Measurements from ENCODE around the gene AGPAT4.

The AGPAT4 gene

GRCh38 chr6:161105408-161105807 lies 168.5 kb downstream of the AGPAT4 start:
- no peak for DNase-seq

DNA sequence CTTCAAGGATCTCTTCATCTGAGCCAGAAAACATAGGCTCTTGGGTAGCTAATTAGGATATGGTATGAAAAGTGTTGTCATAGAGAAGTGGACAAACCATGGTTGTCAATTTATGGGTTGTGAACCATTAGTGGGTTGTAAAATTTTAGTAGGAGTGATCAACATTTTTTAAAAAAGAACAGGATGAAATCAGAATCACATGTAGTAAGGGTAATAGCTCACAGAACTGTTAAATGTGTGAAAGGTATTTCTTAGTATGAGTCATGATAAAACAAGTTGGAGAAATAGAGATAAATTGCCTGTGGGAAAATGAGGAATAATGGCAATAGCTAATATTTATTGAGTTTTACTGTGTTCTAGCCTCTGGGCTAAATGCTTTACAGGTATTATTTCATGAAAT lies 168.9 kb downstream of the AGPAT4 start:
- DNase-seq, result no peak

DNA sequence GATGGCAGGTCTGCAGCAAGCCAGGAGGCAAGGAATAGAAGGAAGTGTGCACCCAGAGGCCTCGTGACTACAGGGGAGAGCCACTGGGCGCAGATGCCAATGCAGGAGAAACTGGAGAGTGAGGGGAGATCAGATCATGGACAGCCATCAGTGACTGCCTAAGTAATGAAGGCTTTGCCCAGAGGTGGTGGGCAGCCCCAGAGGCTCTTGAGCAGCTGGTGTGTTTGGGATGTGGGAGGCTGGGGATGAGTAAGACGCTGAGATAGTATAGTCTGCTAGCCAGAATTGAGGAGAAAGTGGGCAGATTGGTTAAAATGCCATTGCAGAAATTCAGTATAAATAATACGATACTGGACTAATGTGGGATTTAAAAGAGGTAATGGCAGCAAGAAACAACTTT lies 170.4 kb downstream of the AGPAT4 start:
- DNase-seq, result no peak

DNA sequence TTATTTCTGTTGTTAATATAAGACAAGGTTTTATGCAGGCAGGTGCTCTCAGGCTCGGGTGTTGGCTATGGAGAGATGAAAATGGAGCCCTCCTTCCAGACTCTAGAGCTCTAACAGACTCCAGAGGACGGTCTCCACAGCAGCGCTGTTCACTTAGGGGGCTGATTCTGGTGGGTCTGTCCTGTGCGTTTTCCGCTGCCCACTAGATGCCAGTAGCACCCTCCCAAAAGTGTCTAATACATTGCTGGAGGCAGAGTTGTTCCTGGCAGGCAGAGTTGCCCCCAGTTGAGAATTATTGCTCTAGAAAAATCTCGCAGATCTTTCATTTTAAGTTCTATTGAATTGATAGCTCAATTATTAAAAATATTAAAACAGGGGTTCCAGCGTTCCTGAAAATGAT lies 172.3 kb downstream of the AGPAT4 start:
- DNase-seq, result peak in 1 of 2 experiments; percentile 38

DNA sequence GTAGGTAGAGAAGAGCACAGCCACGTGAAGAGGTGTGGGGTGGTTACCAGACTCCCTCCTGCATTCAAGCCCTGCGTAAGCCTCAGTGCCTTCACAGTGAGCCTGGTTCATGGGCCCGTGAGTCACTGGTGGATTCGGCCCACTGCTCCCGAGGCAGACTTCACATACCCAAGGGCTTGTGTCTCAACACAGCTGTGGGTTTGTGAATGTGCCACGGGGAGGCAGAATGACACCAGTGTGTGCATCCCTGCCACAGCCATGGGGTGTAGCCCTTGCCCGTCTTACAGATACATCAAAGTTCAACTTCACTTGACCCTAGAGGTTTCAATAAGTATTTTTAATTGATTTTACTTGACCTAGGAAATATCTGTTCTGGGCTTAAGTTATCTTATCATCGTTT lies 173.8 kb downstream of the AGPAT4 start:
- DNase-seq, result no peak

DNA sequence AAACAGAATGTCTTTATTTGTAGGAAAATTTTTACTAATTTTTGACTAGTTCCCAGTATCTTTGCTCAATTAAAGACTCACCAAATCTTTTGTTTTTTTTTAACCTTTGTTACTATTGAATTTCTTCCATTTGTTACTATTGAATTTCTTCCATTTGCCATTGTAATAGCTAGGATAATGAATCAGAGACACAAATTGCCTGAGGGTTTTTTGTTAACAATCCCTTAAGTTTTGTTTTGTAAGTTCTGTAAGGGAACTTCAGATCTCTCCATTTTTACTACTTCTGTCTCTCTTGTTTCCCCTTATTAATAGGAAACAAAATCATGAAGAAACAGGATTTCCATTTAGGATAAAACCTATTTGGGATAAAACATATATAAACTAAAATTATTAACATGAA lies 177.9 kb downstream of the AGPAT4 start:
- no peak for DNase-seq

DNA sequence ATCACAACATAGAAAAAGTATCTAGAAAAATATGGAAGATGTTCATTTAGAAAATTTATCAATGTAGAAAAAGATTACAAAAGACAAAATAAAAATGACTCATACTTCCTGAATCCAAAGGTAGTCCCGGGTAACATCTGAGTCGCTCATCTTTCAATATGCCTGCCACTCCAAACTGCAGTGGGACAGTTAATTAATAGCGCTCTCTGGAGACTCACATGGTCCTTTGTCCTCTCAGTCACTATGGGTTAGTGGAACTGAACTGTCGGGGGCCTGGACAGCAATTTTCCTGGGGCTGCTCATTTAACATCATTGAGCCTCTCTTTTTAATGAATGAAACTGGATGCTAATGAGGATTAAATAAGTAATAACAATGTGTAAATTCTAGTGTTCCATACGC lies 178.9 kb downstream of the AGPAT4 start:
- no peak for DNase-seq

- no peak for DNase-seq
Observed at GRCh38 chr6:161091972-161092701, 181.7 kb downstream of the AGPAT4 start.

GRCh38 chr6:161091151-161091550 lies 182.7 kb downstream of the AGPAT4 start:
- no peak for DNase-seq

GRCh38 chr6:161088676-161089328 lies 185.1 kb downstream of the AGPAT4 start:
- no peak for DNase-seq

DNA sequence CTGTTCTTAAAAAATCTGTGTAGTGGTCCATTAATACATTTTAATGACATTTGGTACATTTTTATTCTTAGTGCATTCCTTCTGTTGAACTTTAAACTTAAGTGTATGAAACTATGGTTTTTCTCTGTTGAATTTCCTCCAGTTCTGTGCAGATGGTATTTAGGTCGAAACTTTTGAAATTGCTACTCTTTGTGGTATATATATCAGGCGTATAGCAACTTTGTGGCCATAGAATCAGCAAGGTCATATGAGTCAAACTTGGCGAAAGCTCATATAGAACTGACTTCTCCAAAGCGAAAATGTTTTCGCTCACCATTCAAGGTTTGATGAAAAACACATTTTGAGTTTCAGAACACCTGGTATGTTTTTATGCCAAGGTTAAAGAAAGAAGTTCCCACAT lies 188.6 kb downstream of the AGPAT4 start:
- DNase-seq, result no peak

DNA sequence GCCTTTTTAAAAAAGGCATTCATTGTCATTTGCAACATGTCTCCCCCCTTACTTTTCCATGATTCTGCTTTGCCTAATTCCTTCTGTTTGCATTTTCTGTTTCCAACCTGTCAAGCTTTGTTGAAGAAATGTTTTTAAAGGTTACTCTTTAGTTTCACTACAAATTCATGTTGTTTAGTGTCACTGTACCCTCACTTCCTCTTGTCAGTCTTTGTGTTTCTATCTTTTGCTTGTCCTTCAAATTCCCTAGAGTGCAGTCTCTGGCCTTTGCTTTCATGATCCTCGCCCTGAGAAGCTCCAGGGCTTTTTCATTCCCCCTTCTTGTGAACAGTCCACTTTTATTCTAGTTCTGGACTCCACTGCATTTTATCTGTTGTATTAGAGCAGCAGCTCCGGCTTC lies 191.6 kb downstream of the AGPAT4 start:
- no peak for DNase-seq

- DNase-seq, result no peak
Observed at GRCh38 chr6:161080263-161080970, 193.4 kb downstream of the AGPAT4 start.

Measured in NCI-H524 (cell line).